HG03039 (cell line): ENCODE data around the gene SDF4.
"Not testable (repeated sequence)": the region's sequence is repeated elsewhere in the genome, so short reads cannot be mapped to it uniquely, and the experiment has no call there.

Source experiments
- ATAC-seq: cut with Tn5 transposase; IDR thresholded peaks from one replicate; pipeline ENCODE4 v1.9.1; 2021; ENCODE audit warnings: mild to moderate bottlenecking, moderate library complexity; ENCODE audit not compliant: unreplicated experiment

The SDF4 gene

DNA sequence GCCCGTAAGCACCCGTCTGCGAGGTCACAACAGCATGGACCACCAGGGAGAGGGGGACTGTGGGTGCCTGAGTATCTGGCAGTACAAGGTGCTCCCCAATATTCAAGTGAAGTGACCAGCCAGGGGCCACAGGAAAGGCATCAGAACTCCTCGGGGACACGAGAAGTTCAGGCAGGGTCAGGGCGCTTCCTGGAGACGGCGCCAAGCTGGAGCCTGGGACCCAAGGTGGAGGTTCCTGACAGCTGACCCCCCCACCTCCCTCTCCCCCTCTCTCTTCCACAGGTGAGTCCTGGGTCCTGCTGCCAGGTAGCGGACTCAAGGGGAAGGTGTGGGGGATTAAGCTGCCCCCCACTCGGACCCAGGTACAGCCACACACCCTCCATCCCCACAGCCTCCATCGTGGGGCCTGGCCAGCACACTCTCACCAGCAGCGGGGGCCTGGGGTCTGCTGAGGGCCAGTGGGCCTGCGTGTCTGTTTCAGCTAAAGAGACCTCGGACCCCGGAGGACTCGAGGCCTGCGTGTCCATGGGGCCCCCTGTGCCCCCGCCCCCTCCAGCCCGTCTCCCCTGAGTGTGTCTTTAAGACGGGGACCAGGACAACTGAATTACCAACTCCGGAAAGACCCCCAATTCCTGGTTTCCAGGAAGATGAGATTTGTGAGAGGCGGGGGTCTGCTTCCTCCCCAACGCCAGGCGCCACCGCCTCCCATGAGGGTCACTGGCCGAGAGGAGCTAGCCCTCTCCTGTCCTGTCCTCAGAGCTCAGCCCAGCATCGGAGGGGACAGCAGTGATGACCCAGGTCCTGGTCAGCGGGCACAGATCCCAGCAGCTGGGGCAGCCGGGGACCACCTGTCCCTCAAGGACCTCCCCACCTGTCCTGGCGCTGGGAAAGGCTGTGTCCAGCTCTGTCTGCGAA lies 31.6 kb downstream of the SDF4 start:
- no peak for ATAC-seq

DNA sequence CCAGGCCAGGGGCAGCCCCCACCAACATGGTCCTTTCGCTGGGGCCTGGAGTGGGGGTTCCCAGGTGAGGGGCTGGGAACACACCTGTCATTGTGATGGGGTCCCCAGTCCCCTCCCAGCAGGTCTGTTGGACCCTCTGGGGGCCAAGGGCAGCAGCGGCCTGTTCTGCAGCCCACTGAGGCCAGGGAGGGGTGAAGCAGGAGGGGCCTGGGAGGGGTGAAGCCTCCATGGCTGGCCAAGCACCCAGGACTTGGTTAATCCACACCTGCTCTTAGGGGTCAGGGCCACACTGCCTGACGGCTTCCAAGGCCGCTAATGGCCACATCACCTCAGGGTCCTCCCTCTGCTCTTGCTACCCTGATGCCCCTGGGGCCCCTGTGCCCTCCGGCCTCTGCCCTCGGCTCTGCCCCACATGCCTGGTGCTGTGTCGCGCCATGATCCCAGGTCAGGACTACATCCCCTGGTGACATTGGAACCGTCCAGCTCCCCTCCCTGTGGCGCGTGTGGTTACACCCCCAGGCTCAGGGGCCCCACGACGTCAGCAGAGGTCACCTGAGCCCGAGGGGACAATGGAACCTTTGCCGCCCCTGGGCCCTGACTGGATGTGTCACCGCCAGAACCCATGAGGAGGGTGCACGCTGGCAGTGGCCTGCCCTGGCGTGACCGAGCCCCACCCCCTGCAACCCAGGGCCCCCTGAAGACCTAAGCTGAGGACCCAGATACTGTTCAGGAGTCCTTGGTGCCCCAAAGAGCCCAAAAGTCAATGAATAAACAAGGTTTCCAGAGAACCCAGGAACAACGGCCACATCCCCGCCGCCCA lies 32.5 kb downstream of the SDF4 start:
- no peak for ATAC-seq

- ATAC-seq, result no peak
Measured at GRCh38 chr1:1198423-1199140, 33.2 kb downstream of the SDF4 start.

- no peak for ATAC-seq
Measured at GRCh38 chr1:1197551-1198422, 34.0 kb downstream of the SDF4 start.

DNA sequence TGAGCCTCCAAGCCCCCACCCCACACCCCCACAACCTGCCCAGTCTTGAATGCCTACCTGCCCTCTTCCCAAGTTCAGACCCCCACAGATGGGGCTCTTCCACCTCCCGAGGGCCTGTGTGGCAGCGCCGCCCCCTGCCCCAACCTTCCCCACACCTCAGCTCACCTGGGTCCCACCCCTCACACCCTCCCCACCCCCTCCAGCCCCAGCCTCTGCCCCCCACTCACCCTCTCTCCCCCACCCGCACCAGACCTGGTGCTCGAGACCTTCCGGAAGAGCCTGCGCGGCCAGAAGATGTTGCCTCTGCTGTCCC lies 34.7 kb downstream of the SDF4 start:
- ATAC-seq, result no peak

DNA sequence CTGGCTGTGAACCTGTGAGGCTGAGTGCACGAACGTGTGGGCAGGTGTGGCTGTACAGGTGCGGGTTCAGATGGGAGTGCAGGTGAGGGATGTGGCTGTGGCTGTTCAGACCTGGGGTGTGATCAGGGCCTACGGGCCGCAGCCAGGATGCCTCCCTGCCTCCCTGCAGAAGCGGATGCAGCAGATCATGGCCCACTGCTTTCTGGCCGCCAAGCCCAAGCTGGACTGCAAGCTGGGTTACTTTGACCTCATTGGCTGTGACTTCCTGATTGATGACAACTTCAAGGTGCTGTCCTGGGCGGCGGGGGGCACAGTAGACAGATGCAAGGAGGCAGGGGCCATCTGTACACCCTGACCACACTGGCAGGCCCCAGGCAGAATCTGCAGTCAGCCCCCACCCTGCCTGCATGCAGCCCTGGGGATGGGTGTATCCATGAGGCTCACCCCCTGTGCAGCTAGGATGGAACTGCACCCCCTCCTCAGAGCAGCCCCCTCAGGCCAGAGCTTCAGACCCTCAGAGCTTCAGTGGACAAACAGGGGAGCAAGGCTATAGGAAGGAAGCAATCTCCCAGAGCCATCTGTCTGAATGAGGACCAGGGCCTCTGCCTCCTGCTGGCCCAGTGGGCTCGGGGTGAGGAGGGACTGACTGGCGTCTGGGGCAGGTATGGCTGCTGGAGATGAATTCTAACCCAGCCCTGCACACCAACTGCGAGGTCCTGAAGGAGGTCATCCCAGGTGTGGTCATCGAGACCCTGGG lies 35.2 kb downstream of the SDF4 start:
- ATAC-seq, result no peak

DNA sequence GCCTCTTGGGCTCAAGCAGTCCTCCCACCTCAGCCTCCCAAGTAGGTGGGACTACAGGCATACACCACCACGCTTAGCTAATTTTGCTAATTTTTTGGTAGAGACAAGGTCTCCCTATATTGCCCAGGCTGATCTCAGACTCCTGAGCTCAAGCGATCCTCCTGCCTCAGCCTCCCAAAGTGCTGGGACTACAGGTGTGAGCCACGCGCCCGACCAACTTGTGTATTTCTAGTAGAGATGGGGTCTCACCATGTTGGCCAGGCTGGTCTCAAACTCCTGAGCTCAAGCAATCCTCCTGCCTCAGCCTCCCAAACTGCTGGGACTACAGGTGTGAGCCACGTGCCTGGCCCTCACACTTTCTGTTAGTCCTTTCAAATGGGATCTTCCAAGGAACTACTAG lies 36.1 kb downstream of the SDF4 start:
- not testable (repeated sequence) for ATAC-seq

- no peak for ATAC-seq
Measured at GRCh38 chr1:1194723-1195122, 37.1 kb downstream of the SDF4 start.

- ATAC-seq, result no peak
Measured at GRCh38 chr1:1191734-1192133, 40.1 kb downstream of the SDF4 start.

DNA sequence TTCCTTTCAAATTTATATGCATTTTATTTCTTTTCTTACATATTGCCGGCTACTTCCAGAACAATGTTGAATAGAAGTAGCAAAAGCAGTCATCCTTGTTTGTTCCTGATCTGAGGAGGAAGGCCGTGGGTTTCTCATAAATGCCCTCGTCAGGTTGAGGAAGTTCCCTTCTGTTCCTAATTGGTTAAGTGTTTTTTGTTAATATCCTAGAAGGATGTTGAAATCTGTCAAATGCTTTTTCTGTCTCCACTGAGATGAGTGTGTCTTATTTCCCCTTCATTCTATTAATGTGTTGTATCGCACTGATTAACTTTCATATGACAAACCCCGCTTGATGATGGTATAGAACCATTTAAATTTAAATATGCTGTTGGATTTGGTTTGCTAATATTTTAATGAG lies 42.7 kb downstream of the SDF4 start:
- no peak for ATAC-seq

- no peak for ATAC-seq
Measured at GRCh38 chr1:1187938-1188337, 43.9 kb downstream of the SDF4 start.

DNA sequence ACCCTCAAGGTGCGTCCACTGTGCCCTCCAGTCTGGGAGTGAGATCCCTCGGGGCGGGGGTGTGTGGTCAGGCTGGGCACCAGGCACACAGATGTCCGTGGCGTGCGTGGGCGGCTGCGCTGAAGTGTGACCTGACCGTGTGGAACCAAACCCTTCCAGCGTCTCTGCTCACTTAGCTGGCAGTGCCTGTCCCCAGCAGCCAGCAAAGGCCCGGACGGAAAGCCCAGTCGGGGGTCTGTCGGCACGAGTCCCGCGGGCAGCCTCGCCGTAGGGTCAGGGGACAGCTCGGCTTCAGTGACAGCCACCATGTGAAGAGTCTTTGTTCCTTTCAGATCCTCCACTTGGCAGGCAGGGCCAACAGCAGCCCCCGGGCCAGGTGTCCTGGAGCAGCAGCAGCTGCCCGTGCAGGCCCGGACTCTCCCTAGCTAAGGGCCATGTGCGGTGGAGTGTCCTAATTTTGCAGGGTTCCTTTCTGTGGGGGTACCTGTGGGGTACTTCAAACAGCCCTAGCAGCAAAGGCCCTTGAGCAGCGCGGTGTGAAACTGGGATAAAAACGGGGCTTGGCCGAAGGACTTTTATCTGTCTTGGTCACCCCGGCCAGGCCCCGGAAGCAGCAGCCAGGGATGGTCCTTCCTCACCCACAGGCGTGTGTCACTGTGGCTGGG lies 46.6 kb downstream of the SDF4 start:
- no peak for ATAC-seq

GRCh38 chr1:1183833-1184775 lies 47.7 kb downstream of the SDF4 start:
- no peak for ATAC-seq

- no peak for ATAC-seq
Measured at GRCh38 chr1:1183221-1183747, 48.5 kb downstream of the SDF4 start.

DNA sequence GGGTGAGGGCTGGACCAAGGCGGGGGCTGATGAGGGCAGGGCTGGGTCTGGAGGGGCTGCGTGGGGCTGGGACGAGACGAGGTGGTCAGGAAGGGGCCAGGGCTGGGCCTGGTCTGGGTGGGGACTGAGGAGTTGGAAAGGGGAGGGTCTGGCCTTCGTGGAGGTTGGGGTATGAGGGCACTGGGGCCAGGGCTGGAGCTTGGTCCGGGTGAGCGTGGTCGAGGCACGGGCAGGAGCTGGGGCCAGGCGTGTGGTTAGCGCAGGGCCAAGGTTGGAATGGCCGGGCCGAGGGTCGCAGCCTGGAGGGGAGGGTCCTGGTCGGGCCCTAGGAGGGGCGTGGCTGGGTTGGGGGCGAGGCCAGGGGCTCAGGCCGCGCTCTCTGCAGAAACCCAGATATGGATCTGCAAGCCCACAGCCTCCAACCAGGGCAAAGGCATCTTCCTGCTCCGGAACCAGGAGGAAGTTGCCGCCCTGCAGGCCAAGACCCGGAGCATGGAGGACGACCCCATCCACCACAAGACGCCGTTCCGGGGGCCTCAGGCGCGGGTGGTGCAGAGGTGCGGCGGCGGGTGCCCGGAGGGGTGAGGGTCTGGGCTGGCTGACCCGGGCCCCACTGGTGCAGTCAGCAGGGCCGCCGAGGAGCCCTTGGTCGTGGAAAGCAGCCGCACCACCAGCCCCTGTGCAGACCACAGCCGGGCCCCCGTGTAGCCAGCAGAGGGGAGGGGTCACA lies 49.1 kb downstream of the SDF4 start:
- ATAC-seq, result no peak

DNA sequence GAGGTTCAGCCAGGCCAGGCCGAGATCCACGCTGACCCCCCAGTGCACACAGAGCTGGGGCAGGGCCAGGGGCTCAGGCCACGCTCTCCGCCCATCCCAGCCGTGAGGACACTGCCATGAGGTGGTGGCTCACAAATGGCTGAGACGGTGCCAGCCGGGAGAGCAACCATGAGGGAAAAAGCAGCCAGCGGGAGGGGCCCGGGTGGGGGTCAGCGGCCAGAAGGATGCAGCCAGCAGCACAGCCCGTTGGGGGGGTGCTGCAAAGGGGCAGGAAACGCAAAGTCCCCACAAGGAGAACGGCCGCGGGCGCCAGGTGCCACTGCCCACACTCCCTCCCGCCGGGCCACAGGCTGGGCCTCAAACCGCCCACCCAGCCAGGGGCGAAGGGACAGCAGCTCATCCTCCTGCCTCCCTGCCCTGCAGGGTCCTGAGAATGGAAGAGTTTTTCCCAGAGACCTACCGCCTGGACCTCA lies 49.8 kb downstream of the SDF4 start:
- no peak for ATAC-seq
